ENCODE data around the gene TINCR. TPM values are rescaled to one million over a fixed set of nuclear protein-coding genes. Genes with fewer than 3 reads are reported as not detected.

TINCR gene
- total RNA-seq, 4 donors from 2014 or later: not detected

- H3K9me3 ChIP-seq: no peaks in the 10 kb centered on the region
- WGBS, 2 donors: 75 to 78% methylated on average over 9 of the region's 9 CpGs
- peaks cover 0 to 9% of the 10 kb centered on the region in 2 donors for H3K4me1 ChIP-seq
- no peaks in the 10 kb centered on the region for H3K27me3 ChIP-seq
- no peaks in the 10 kb centered on the region for H3K36me3 ChIP-seq
- no peak for DNase-seq
- TF ChIP-seq, protein P1, sequence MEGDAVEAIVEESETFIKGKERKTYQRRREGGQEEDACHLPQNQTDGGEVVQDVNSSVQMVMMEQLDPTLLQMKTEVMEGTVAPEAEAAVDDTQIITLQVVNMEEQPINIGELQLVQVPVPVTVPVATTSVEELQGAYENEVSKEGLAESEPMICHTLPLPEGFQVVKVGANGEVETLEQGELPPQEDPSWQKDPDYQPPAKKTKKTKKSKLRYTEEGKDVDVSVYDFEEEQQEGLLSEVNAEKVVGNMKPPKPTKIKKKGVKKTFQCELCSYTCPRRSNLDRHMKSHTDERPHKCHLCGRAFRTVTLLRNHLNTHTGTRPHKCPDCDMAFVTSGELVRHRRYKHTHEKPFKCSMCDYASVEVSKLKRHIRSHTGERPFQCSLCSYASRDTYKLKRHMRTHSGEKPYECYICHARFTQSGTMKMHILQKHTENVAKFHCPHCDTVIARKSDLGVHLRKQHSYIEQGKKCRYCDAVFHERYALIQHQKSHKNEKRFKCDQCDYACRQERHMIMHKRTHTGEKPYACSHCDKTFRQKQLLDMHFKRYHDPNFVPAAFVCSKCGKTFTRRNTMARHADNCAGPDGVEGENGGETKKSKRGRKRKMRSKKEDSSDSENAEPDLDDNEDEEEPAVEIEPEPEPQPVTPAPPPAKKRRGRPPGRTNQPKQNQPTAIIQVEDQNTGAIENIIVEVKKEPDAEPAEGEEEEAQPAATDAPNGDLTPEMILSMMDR (IDR thresholded peaks at IDR 0.05): peak in 1 of 6 experiments; percentile 28
- no peak for TF ChIP-seq POLR2A (IDR thresholded peaks at IDR 0.05)
- no peak overlapping the region for H3K4me3 ChIP-seq (replicated peaks in 1 of 3)
- H3K27ac ChIP-seq: no peak overlapping the region
- intact Hi-C loops (cut with DNase I): no loop called here
Observed at GRCh38 chr19:5534787-5535586, 32.8 kb downstream of the TINCR start.

DNA sequence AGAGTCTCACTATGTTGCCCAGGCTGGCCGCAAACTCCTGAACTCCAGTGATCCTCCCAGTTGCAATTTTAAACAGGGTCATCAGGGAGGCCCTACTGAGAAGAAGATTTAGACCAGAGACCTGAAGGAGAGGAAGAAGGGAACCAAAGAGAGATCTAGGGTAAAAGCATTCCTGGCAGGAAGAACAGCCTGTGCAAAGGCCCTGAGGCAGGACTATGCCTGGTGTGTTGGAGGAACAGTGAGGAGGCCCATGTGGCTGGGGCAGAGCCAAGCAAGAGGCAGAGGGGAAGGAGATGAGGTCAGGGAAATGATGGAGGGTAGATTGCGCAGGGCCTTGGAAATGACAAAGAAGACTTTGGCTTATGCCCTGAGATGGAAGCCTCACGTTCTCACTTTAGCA lies 34.5 kb downstream of the TINCR start:
- no peaks in the 10 kb centered on the region for H3K27me3 ChIP-seq
- 93 to 99% methylated on average over 3 of the region's 3 CpGs for WGBS, 2 donors
- TF ChIP-seq, protein P1 (IDR thresholded peaks at IDR 0.05): no peak
- TF ChIP-seq POLR2A (IDR thresholded peaks at IDR 0.05): no peak
- H3K4me1 ChIP-seq: peaks cover 0 to 9% of the 10 kb centered on the region in 2 donors
- no peaks in the 10 kb centered on the region for H3K36me3 ChIP-seq
- DNase-seq: no peak
- H3K9me3 ChIP-seq: no peaks in the 10 kb centered on the region
- H3K27ac ChIP-seq: no peak overlapping the region
- intact Hi-C loops (cut with DNase I): no loop called here
- H3K4me3 ChIP-seq (replicated peaks in 1 of 3): no peak overlapping the region

DNA sequence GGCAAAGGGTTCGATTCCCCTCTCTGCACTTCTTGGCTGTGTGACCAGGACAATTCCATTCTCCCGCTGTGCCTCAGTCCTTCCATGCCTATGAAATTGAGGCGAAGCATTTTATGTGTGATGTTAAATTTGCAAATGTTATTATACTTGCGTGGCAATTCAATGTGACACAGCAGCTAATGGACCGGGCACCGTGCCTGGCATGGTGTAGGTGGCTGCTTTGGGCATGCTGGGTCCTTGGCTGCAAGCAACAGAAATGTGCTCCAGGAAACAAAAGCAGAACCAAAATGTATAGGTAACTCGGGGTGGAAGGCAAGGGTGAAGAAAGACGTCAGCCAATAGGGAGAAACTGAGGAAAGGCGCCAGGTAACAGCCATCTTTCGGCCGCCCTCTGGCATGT lies 37.1 kb downstream of the TINCR start:
- H3K4me1 ChIP-seq: no peaks in the 10 kb centered on the region
- H3K4me3 ChIP-seq (replicated peaks in 1 of 3): no peak overlapping the region
- WGBS, 2 donors: 82 to 87% methylated on average over 11 of the region's 11 CpGs
- H3K9me3 ChIP-seq: no peaks in the 10 kb centered on the region
- H3K27ac ChIP-seq: no peak overlapping the region
- no peak for TF ChIP-seq POLR2A (IDR thresholded peaks at IDR 0.05)
- TF ChIP-seq, protein P1 (IDR thresholded peaks at IDR 0.05): no peak
- no peaks in the 10 kb centered on the region for H3K27me3 ChIP-seq
- DNase-seq: no peak
- no peaks in the 10 kb centered on the region for H3K36me3 ChIP-seq
- intact Hi-C loops (cut with DNase I): no loop called here

DNA sequence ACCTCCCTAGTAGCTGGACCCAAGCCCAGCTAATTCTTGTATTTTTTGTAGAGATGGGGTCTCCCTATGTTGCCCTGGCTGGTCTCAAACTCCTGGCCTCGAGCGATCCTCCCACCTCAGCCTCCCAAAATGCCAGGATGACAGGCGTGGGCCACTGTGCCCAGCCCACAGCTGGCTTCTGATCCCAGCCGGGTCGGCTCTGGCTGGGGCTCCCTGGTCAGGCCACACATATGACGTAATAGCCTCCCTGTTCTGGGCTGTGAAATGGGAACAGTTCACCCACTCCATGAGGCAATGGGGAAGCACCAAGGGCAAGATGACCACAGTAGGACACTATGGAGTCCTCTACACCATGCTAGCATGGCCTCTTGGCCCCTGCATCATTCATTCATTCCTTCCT lies 41.1 kb downstream of the TINCR start:
- Histone ChIP-seq H3K9me3 (no peaks in the 10 kb centered on the region), H3K27me3 (no peaks in the 10 kb centered on the region), H3K4me1 (no peaks in the 10 kb centered on the region), H3K36me3 (no peaks in the 10 kb centered on the region), H3K27ac (no peak overlapping the region), H3K4me3 (replicated peaks in 1 of 3) (no peak overlapping the region)
- 80 to 81% methylated on average over 6 of the region's 6 CpGs for WGBS, 2 donors
- DNase-seq: no peak
- TF ChIP-seq POLR2A (IDR thresholded peaks at IDR 0.05): no peak
- TF ChIP-seq, protein P1 (IDR thresholded peaks at IDR 0.05): no peak
- intact Hi-C loops (cut with DNase I): no loop called here

DNA sequence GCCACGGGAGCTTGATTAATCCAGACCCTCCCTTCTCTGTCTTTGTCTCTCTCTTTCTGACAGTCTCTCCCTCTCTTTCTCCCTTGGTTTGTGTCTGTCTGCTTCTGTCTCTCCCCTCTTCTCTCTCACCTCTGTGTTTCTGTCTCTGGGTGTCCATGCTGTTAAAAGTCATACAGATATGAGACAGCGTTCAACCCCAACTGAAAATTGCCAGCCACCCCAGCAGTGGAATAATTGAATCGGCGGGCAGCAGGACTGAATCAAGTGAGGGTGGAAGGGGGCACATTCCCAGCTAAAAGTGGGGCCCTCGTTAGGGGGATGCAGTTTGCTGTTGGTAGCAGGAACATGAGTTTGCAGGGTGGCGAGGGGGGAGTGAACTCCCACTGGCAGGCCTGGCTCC lies 43.7 kb downstream of the TINCR start:
- Histone ChIP-seq H3K27me3 (no peaks in the 10 kb centered on the region), H3K9me3 (no peaks in the 10 kb centered on the region), H3K4me1 (no peaks in the 10 kb centered on the region), H3K27ac (no peak overlapping the region), H3K4me3 (replicated peaks in 1 of 3) (no peak overlapping the region), H3K36me3 (no peaks in the 10 kb centered on the region)
- WGBS, 2 donors: 58 to 61% methylated on average over 5 to 6 of the region's 6 CpGs
- TF ChIP-seq POLR2A (IDR thresholded peaks at IDR 0.05): no peak
- TF ChIP-seq, protein P1 (IDR thresholded peaks at IDR 0.05): no peak
- intact Hi-C loops (cut with DNase I): no loop called here
- DNase-seq: no peak

Data from thyroid gland (tissue), 4 donors.